Stimulated activated CD8-positive, alpha-beta memory T cell treated with anti-CD3 and anti-CD28 coated beads, Interleukin-12 subunit alpha, Interleukin-12 subunit beta, amount 100 ng/mL, for 1 hour (primary cell): ENCODE data around the gene PARP4.
"Not testable (repeated sequence)": the region's sequence is repeated elsewhere in the genome, so short reads cannot be mapped to it uniquely, and the experiment has no call there.

Experiments used
- DNase-seq: peaks from one replicate; pipeline ENCODE4 v3.0.0-alpha.2; 2020; ENCODE audit warnings: low read depth

PARP4 gene

DNA sequence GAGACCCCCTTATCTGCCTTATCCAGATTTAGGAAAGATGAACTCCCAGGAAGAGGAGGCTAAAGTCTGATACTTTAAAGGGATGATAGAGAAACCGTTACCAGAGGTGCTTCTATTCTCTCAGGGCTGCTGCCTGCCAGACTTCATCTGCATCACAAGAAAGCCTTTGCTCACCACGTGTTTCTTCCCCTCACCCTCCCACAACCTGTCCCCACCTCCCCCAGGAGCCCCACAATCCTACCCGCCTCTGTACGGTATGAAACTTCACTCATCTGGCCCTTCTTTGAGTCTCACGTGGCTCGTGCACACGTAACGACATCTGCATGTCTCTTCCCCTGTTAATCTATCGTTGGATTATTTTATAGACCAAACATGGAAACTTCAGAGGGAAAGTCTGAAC, 67.7 kb downstream of the PARP4 start:
- DNase-seq: not testable (repeated sequence)

GRCh38 chr13:24443366-24443765, 69.2 kb downstream of the PARP4 start:
- no peak for DNase-seq

GRCh38 chr13:24426045-24426444, 86.5 kb downstream of the PARP4 start:
- DNase-seq: not testable (repeated sequence)

- not testable (repeated sequence) for DNase-seq
Observed at GRCh38 chr13:24419668-24420067, 92.9 kb downstream of the PARP4 start.

- no peak for DNase-seq
Observed at GRCh38 chr13:24407844-24408243, 104.7 kb downstream of the PARP4 start.

GRCh38 chr13:24406524-24406923, 106.1 kb downstream of the PARP4 start:
- no peak for DNase-seq

GRCh38 chr13:24396821-24397220, 115.8 kb downstream of the PARP4 start:
- DNase-seq: no peak

- no peak for DNase-seq
Observed at GRCh38 chr13:24392972-24393371, 119.6 kb downstream of the PARP4 start.

DNA sequence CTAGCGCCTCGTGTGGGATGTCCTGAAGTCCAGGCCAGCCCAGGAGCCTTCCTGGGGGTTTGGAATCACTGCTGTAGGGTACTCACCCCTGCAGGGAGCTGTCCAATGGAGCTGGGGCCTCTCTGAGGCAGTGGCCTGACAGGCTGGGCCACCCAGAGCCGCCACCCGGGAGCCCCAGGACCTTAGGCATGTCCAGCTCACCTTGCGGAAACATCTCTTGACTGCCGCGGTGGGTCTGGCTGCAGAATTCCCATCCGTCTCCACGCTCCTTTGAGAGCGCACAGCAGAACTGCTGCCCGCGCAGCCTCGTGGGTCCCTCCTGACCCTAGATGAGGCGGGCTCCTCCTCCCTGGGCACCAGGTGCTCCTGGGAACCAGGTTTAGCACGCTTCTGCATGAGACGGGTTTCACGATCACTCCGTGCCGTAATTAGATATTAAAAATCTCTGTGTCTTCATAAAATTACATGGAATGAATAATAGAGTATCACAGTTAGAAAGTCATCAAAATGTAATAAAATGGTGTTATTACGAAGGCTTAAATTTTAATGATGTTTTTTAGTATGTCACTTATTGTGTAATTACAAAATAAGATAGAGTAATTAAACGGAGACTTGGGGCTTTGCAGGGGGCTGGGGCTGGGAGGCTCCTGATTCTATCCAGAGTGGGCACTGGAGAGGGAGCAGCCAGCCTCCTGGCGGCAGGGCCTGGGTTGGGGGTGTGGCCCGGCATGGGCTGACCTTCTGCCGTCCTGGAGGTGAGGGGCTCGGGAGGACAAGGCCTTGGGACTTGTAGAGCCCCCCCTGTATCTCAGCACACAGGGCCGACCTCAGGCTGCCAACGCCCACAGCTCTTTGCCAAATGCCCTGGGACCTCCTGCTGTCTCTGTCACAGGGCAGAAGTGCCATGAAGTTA, 120.6 kb downstream of the PARP4 start:
- DNase-seq: not testable (repeated sequence)

- DNase-seq: not testable (repeated sequence)
Observed at GRCh38 chr13:24390795-24391194, 121.8 kb downstream of the PARP4 start.

DNA sequence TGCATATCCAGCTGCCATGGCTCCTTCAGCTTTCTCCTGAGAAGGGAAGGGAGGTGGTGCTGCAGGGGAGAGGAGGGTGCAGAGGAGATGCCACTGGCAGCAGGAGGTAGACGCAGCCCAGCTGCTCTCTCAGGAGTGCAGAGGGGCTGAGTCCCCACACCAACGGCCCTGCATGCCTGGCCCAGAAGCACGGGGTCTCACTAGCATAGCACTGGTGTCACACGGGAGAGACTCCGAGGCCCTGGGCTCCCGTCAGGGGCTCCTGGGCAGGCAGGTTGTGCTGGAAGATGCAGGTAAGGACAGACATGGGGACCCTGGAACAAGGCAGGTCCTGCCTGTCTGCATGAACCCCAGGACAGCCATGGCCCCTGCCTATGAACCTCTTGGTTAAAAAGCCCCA, 123.1 kb downstream of the PARP4 start:
- no peak for DNase-seq

DNA sequence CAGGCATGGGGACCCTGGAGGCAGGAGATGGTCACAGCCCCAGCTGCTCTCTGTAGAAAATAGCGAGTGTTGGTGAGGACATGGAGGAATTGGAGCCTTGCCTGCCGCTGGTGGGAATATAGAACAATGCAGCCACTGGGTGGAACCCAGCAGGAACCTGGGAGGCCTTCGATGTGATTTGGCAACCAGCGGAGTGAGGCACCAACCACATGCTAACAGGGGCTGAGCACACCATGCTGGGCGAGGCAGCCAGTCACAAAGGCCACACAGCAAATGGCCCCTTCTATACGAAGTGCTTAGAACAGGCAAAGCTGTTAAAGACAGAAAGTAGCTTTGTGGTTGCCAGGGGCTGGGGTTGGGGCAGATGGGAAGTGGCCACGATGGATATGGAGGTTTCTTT, 123.8 kb downstream of the PARP4 start:
- not testable (repeated sequence) for DNase-seq

DNA sequence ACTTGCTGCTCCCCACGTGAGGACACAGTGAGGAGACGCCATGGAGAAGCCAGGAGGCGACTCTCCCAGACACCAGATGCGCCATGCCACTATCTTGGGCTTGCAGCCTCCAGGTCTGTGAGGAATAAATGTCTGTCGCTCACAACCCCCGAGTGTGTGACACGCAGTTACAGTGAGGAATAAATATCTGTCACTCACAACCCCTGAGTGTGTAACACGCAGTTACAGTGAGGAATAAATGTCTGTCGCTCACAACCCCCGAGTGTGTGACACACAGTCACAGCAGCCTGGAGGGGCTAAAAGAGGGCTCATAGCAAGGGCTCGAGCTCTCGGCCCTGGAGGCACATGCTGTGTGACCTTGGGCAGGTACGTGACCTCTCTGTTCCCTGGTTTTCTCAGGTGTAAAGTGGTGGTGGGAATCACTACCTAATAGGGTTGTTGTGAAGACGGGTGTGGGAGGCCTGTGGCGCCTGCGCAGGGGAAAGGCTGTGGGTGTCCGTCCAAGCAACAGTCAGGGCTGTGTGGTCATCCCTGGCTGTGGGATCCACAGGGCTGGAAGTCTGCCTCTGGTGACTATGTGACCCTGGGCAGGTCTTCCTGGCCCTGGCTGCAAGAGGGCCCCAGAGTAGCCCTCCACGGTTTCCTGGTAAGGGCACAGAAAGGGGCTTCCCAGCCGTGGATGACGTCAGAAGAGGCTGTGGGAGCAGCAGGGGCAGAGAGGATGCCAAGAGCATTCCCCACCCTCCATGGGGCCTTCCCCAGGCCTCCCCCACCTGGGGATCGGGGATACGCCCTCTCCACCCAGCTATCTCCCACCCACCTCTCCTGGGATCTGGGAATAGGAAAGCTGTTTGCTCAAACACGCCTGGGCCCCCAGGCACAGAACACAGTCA, 125.5 kb downstream of the PARP4 start:
- no peak for DNase-seq

DNA sequence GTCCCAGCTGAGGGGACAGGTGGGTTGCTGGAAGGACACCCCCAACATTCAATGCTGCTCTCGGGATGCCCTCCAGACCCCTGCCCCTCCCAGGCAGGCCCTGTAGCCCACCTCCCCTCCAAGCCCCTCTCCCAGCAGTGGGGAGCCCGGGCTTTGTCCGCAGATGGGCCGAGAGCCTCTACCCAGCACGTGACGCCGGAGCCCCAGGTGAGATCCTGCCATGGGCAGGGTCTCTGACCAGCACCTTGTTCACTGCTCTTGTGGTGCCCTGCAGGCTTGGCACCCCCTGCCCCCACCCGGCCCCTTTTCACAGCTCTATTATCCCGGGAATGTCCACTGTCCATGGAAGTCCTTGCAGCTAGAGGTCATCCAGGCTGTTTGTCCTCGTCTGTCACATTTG, 126.7 kb downstream of the PARP4 start:
- no peak for DNase-seq

DNA sequence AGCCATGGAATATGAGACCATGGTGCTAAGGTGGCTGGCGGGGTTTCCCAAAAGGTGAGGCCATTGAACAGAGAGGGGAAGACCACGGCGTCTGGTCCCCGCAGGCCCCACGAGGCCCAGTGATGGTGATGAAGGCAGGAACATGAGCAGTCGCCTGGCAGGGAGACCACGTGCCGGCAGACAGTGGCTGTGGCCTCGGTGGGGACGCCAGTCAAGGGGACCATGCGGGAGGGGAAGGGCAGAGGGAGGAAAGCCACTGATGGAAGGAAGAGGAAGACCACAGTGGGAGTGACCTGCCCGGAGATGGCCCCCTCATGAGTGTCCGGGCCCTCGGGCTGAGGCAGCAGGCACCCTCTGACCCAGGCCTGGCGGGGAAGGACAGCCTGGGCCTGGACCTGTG, 127.6 kb downstream of the PARP4 start:
- DNase-seq: not testable (repeated sequence)

- not testable (repeated sequence) for DNase-seq
Observed at GRCh38 chr13:24384091-24384490, 128.5 kb downstream of the PARP4 start.

DNA sequence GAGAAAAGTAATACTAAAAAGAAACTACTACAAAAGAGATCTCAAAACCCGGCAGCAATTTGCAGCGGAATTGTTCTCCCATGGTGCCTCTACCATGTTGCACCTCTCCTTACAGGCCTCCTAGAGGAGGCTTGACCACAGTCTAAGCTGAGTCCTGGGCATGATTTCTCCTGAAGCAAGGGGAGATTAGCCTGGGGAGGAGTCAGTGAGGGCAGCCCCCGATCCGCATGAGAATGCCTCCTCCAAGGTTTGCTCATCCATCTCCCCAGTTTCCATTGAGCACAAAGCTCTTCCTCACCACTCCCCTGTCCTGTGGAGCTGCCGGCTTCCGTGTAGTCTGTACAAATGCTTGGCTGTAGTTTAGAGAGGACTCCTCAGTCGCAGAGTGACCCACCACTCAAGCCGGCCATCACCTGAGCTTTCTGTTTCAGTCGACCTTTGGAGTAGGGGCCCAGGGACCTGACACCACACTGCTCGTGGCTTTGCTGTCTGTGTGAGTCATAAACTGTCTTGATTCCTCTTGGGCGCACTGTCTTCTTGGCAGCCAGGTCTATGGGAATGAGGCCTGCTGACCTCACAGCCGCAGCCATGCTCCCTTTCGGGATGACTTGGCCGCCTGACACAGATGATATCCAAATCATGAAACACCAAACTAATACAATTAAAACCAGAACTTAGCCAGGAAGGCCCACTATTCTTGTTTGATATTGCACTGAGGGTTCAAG, 130.9 kb downstream of the PARP4 start:
- no peak for DNase-seq

- not testable (repeated sequence) for DNase-seq
Observed at GRCh38 chr13:24380881-24381280, 131.7 kb downstream of the PARP4 start.

DNA sequence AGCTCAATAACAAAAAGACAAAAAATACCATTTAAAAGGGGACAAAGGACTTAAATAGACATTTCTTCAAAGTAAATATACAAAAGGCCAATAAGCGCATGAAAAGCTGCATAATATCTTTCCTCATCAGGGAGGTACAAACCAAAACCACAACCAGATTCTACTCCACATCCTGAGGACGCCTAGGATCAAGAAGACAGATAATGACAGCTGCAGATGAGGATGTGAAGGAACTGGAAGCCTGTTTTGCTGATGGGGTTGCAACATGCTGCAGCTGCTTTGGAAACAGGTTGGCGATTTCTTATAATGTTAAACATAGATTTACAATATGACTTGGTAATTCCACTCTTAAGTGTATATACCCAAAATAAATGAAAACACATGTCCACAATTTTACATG, 132.4 kb downstream of the PARP4 start:
- DNase-seq: not testable (repeated sequence)

- not testable (repeated sequence) for DNase-seq
Observed at GRCh38 chr13:24371273-24371672, 141.3 kb downstream of the PARP4 start.
